Adipose tissue (tissue), 3 donors: Measurements from ENCODE around the gene FAM240B. TPM values are rescaled to one million over a fixed set of nuclear protein-coding genes. Genes with fewer than 3 reads are reported as not detected.

Experiments
- H3K27ac ChIP-seq: one replicate; pipeline ENCODE4 v1.5.1; 2013; ENCODE audit warnings: low read depth, low read length
- WGBS, 3 donors: extraction: QIAGEN DNeasy Blood & Tissue Kit; methylation state at CpG; one replicate each; pipeline ENCODE4 v1.1.7; 2013; 5-methylcytosine and 5-hydroxymethylcytosine counted together
- polyA plus RNA-seq, 3 donors: library from polyadenylated mRNA; stranded (reverse); fragments of 200-250 nt; gene quantifications; one replicate each; pipeline ENCODE4 v1.2.3, GENCODE V29; 2013
- donor health status: healthy with polysubstance abuse.
- donor health status: Bipolar disorder and iron deficiency.
- donor health status: healthy.

Gene FAM240B
- polyA plus RNA-seq: not detected

GRCh38 chr9:38720083-38720745, at the start of gene FAM240B:
Gene FAM240B, minus strand, starts transcription at chr9:38720133. Its CDS starts 16,134 bp downstream, at chr9:38703999.
- WGBS, 3 donors: 59 to 75% (median 74%) methylated on average over 7 of the region's 7 CpGs
- no peak within 1 kb of the TSS for H3K27ac ChIP-seq

GRCh38 chr9:38768351-38768761, 48.4 kb upstream of the FAM240B start:
- H3K27ac ChIP-seq: no peak overlapping the region
- WGBS, 3 donors: 83 to 92% (median 89%) methylated on average over 9 of the region's 9 CpGs

- 61 to 76% (median 71%) methylated on average over 4 of the region's 4 CpGs for WGBS, 3 donors
- H3K27ac ChIP-seq: no peak overlapping the region
These were observed 45.2 kb upstream of the FAM240B start for GRCh38 chr9:38765101-38765500.

GRCh38 chr9:38761999-38762398, 42.1 kb upstream of the FAM240B start:
- H3K27ac ChIP-seq: no peak overlapping the region
- WGBS, 3 donors: 62 to 68% (median 63%) methylated on average over 8 of the region's 8 CpGs

GRCh38 chr9:38761339-38761738, 41.4 kb upstream of the FAM240B start:
- WGBS, 3 donors: 21 to 29% (median 25%) methylated on average over 3 of the region's 3 CpGs
- no peak overlapping the region for H3K27ac ChIP-seq

- WGBS, 3 donors: 34 to 53% (median 38%) methylated on average over 1 of the region's 1 CpG
These were observed 36.8 kb upstream of the FAM240B start for GRCh38 chr9:38756702-38757101.

GRCh38 chr9:38747941-38748340, 28.0 kb upstream of the FAM240B start:
- WGBS, 3 donors: 86 to 100% (median 96%) methylated on average over 1 of the region's 1 CpG
- H3K27ac ChIP-seq: no peak overlapping the region

More at GRCh38 chr9:38756702-38757101, 36.8 kb upstream of the FAM240B start:
- H3K27ac ChIP-seq: no peak overlapping the region

- no peak overlapping the region for H3K27ac ChIP-seq
- WGBS, 3 donors: 70 to 77% (median 73%) methylated on average over 8 of the region's 8 CpGs
These were observed 27.1 kb upstream of the FAM240B start for GRCh38 chr9:38747067-38747466.

GRCh38 chr9:38746303-38746702, 26.4 kb upstream of the FAM240B start:
- 62 to 85% (median 81%) methylated on average over 4 of the region's 4 CpGs for WGBS, 3 donors
- no peak overlapping the region for H3K27ac ChIP-seq

GRCh38 chr9:38744484-38744883, 24.6 kb upstream of the FAM240B start:
- WGBS, 3 donors: 70 to 92% (median 91%) methylated on average over 3 of the region's 3 CpGs
- no peak overlapping the region for H3K27ac ChIP-seq

- 60 to 80% (median 68%) methylated on average over 2 of the region's 2 CpGs for WGBS, 3 donors
- H3K27ac ChIP-seq: no peak overlapping the region
These were observed 17.3 kb upstream of the FAM240B start for GRCh38 chr9:38737246-38737645.

GRCh38 chr9:38734831-38735230, 14.9 kb upstream of the FAM240B start:
- 87 to 96% (median 93%) methylated on average over 5 of the region's 5 CpGs for WGBS, 3 donors
- H3K27ac ChIP-seq: no peak overlapping the region

GRCh38 chr9:38733503-38733902, 13.6 kb upstream of the FAM240B start:
- 68 to 84% (median 82%) methylated on average over 7 of the region's 7 CpGs for WGBS, 3 donors
- no peak overlapping the region for H3K27ac ChIP-seq

- 74 to 86% (median 77%) methylated on average over 11 of the region's 11 CpGs for WGBS, 3 donors
- no peak overlapping the region for H3K27ac ChIP-seq
These were observed 13.0 kb upstream of the FAM240B start for GRCh38 chr9:38732885-38733284.

- 24 to 50% (median 43%) methylated on average over 10 of the region's 10 CpGs for WGBS, 3 donors
- H3K27ac ChIP-seq: no peak overlapping the region
These were observed 7.6 kb upstream of the FAM240B start for GRCh38 chr9:38727497-38728001.

- 70 to 81% (median 73%) methylated on average over 10 of the region's 10 CpGs for WGBS, 3 donors
These were observed 4.8 kb upstream of the FAM240B start for GRCh38 chr9:38724754-38725153.

GRCh38 chr9:38718148-38718547, 1.8 kb downstream of the FAM240B start:
- H3K27ac ChIP-seq: no peak overlapping the region
- 56 to 93% (median 89%) methylated on average over 1 of the region's 1 CpG for WGBS, 3 donors

More at GRCh38 chr9:38724754-38725153, 4.8 kb upstream of the FAM240B start:
- no peak overlapping the region for H3K27ac ChIP-seq

- 46 to 84% (median 57%) methylated on average over 2 of the region's 2 CpGs for WGBS, 3 donors
- no peak overlapping the region for H3K27ac ChIP-seq
These were observed 4.2 kb downstream of the FAM240B start for GRCh38 chr9:38715684-38716083.

GRCh38 chr9:38713426-38713825, 6.5 kb downstream of the FAM240B start:
- no peak overlapping the region for H3K27ac ChIP-seq
- 47 to 62% (median 58%) methylated on average over 5 of the region's 5 CpGs for WGBS, 3 donors

- no peak overlapping the region for H3K27ac ChIP-seq
- WGBS, 3 donors: 49 to 67% (median 61%) methylated on average over 3 of the region's 3 CpGs
These were observed 11.2 kb downstream of the FAM240B start for GRCh38 chr9:38708759-38709158.
